ENCODE results near the gene MGARP. TPM values are rescaled to one million over a fixed set of nuclear protein-coding genes. Genes with fewer than 3 reads are reported as not detected.

The MGARP gene
- total RNA-seq, 1 donor from 2014 or later, result 0.60 TPM

- TF ChIP-seq CTCF (IDR thresholded peaks at IDR 0.05; ENCODE audit: borderline replicate concordance), result no peak
- intact Hi-C loops (cut with micrococcal nuclease), result no loop called here
Observed at GRCh38 chr4:139247241-139247640, 32.8 kb downstream of the MGARP start.

GRCh38 chr4:139246166-139246565 lies 33.9 kb downstream of the MGARP start:
- H3K9me3 ChIP-seq (replicated peaks), result no peaks in the 10 kb centered on the region
- H3K4me1 ChIP-seq, result no peaks in the 10 kb centered on the region
- no peaks in the 10 kb centered on the region for H3K36me3 ChIP-seq
- H3K27ac ChIP-seq (replicated peaks), result no peak overlapping the region
- no peak for DNase-seq
- no peak overlapping the region for H3K4me3 ChIP-seq
- H3K27me3 ChIP-seq (ENCODE audit: low read depth), result no peaks in the 10 kb centered on the region
- no peak for TF ChIP-seq CTCF (IDR thresholded peaks at IDR 0.05; ENCODE audit: borderline replicate concordance)
- intact Hi-C loops (cut with micrococcal nuclease), result no loop called here

More at GRCh38 chr4:139247241-139247640, 32.8 kb downstream of the MGARP start:
- Histone ChIP-seq H3K4me3 (no peak overlapping the region), H3K36me3 (no peaks in the 10 kb centered on the region), H3K27me3 (ENCODE audit: low read depth) (no peaks in the 10 kb centered on the region), H3K27ac (replicated peaks) (no peak overlapping the region), H3K4me1 (no peaks in the 10 kb centered on the region), H3K9me3 (replicated peaks) (no peaks in the 10 kb centered on the region)
- DNase-seq, result no peak

GRCh38 chr4:139245590-139245989 lies 34.4 kb downstream of the MGARP start:
- no peak overlapping the region for H3K27ac ChIP-seq (replicated peaks)
- no peaks in the 10 kb centered on the region for H3K27me3 ChIP-seq (ENCODE audit: low read depth)
- H3K4me3 ChIP-seq, result no peak overlapping the region
- H3K36me3 ChIP-seq, result no peaks in the 10 kb centered on the region
- H3K4me1 ChIP-seq, result no peaks in the 10 kb centered on the region
- intact Hi-C loops (cut with micrococcal nuclease), result no loop called here
- DNase-seq, result no peak
- TF ChIP-seq CTCF (IDR thresholded peaks at IDR 0.05; ENCODE audit: borderline replicate concordance), result no peak
- H3K9me3 ChIP-seq (replicated peaks), result no peaks in the 10 kb centered on the region

GRCh38 chr4:139243448-139244365 lies 36.3 kb downstream of the MGARP start:
- no peak overlapping the region for H3K4me3 ChIP-seq
- no peak for DNase-seq
- no peak for TF ChIP-seq CTCF (IDR thresholded peaks at IDR 0.05; ENCODE audit: borderline replicate concordance)
- no peaks in the 10 kb centered on the region for H3K36me3 ChIP-seq
- no peaks in the 10 kb centered on the region for H3K27me3 ChIP-seq (ENCODE audit: low read depth)
- H3K27ac ChIP-seq (replicated peaks), result peak overlapping the region; percentile 16
- H3K9me3 ChIP-seq (replicated peaks), result peaks cover 7% of the 10 kb centered on the region
- H3K4me1 ChIP-seq, result no peaks in the 10 kb centered on the region
- intact Hi-C loops (cut with micrococcal nuclease), result no loop called here

- no peak overlapping the region for H3K4me3 ChIP-seq
- intact Hi-C loops (cut with micrococcal nuclease), result no loop called here
- no peaks in the 10 kb centered on the region for H3K27me3 ChIP-seq (ENCODE audit: low read depth)
- peaks cover 9% of the 10 kb centered on the region for H3K9me3 ChIP-seq (replicated peaks)
- H3K27ac ChIP-seq (replicated peaks), result no peak overlapping the region
- DNase-seq, result no peak
- TF ChIP-seq CTCF (IDR thresholded peaks at IDR 0.05; ENCODE audit: borderline replicate concordance), result no peak
- H3K36me3 ChIP-seq, result no peaks in the 10 kb centered on the region
- no peaks in the 10 kb centered on the region for H3K4me1 ChIP-seq
Observed at GRCh38 chr4:139242511-139243051, 37.4 kb downstream of the MGARP start.
